ENCODE results near the gene SMG6. TPM values are rescaled to one million over a fixed set of nuclear protein-coding genes. Genes with fewer than 3 reads are reported as not detected.

SMG6 gene
- total RNA-seq, 1 experiment from 2014 or later, result 33.8 TPM

GRCh38 chr17:2302778-2303203 is 794 bp downstream of the SMG6 start:
- POLR2A ChIA-PET, result interaction anchor here (0.8 to 1.9 kb wide), 8 partner anchors 20 to 90 kb away, joined by 3 to 28 read pairs (median 7); partner anchors contain the start of gene TSR1
- TSS peak; percentile 46 for BruUV-seq (replicated peaks)
- no peaks in the 10 kb centered on the region for H3K27me3 Mint-ChIP-seq (ENCODE audit: insufficient read depth, unreplicated experiment)

GRCh38 chr17:2299756-2300155 is 3.8 kb downstream of the SMG6 start:
- Mint-ChIP-seq H3K4me3 (ENCODE audit: unreplicated experiment) (no peak overlapping the region), H3K36me3 (ENCODE audit: insufficient read depth, unreplicated experiment) (peaks cover 41% of the 10 kb centered on the region), H3K4me1 (ENCODE audit: low read depth, unreplicated experiment) (peaks cover 6% of the 10 kb centered on the region), H3K9me3 (ENCODE audit: unreplicated experiment) (no peaks in the 10 kb centered on the region), H3K27me3 (ENCODE audit: insufficient read depth, unreplicated experiment) (no peaks in the 10 kb centered on the region), H3K27ac (ENCODE audit: unreplicated experiment) (no peak overlapping the region)
- Histone ChIP-seq H3K4me1 (no peaks in the 10 kb centered on the region), H3K9me3 (no peaks in the 10 kb centered on the region), H3K36me3 (ENCODE audit: control insufficient read depth, insufficient read depth, low read length) (peaks cover 3% of the 10 kb centered on the region), H3K4me3 (ENCODE audit: low read depth, low read length) (no peak overlapping the region), H3K27me3 (replicated peaks; ENCODE audit: control insufficient read depth, insufficient read depth, low read length) (no peaks in the 10 kb centered on the region)
- CTCF ChIA-PET, result no interaction called here
- POLR2A ChIA-PET, result no interaction called here
- intact Hi-C loops (cut with micrococcal nuclease; ENCODE audit: unreplicated experiment), result no loop called here
- no TSS peak for BruUV-seq (replicated peaks)
- no peak for DNase-seq
- no peak for TF ChIP-seq CTCF (IDR thresholded peaks at IDR 0.05; ENCODE audit: insufficient read depth in 1 of 2, low read depth in 1 of 2, low read length in 1 of 2, severe bottlenecking in 1 of 2, unreplicated experiment in 1 of 2)

More at GRCh38 chr17:2302778-2303203, 794 bp downstream of the SMG6 start:
- no peak for TF ChIP-seq CTCF (IDR thresholded peaks at IDR 0.05; ENCODE audit: insufficient read depth in 1 of 2, low read depth in 1 of 2, low read length in 1 of 2, severe bottlenecking in 1 of 2, unreplicated experiment in 1 of 2)
- no peak for DNase-seq
- Histone ChIP-seq H3K27me3 (replicated peaks; ENCODE audit: control insufficient read depth, insufficient read depth, low read length) (no peaks in the 10 kb centered on the region), H3K4me3 (ENCODE audit: low read depth, low read length) (peak overlapping the region; percentile 73), H3K4me1 (no peaks in the 10 kb centered on the region), H3K9me3 (no peaks in the 10 kb centered on the region), H3K36me3 (ENCODE audit: control insufficient read depth, insufficient read depth, low read length) (no peaks in the 10 kb centered on the region; the same call in 1 of the 2 replicates)
- intact Hi-C loops (cut with micrococcal nuclease; ENCODE audit: unreplicated experiment), result loop anchor here (1.0 kb wide), 1 partner anchor 34 kb away; the partner anchor contains the start of gene TSR1
- Mint-ChIP-seq H3K4me1 (ENCODE audit: low read depth, unreplicated experiment) (peaks cover 13% of the 10 kb centered on the region), H3K4me3 (ENCODE audit: unreplicated experiment) (peak overlapping the region; percentile 80), H3K27ac (ENCODE audit: unreplicated experiment) (peak overlapping the region; percentile 72), H3K36me3 (ENCODE audit: insufficient read depth, unreplicated experiment) (peaks cover 27% of the 10 kb centered on the region), H3K9me3 (ENCODE audit: unreplicated experiment) (no peaks in the 10 kb centered on the region)
- CTCF ChIA-PET, result interaction anchor here (0.6 to 1.8 kb wide), 4 partner anchors 33 to 129 kb away, joined by 3 to 15 read pairs (median 4); no protein-coding TSS in a partner anchor

- no TSS peak for BruUV-seq (replicated peaks)
- Mint-ChIP-seq H3K27ac (ENCODE audit: unreplicated experiment) (no peak overlapping the region), H3K9me3 (ENCODE audit: unreplicated experiment) (no peaks in the 10 kb centered on the region), H3K36me3 (ENCODE audit: insufficient read depth, unreplicated experiment) (peaks cover 41% of the 10 kb centered on the region), H3K4me3 (ENCODE audit: unreplicated experiment) (no peak overlapping the region), H3K27me3 (ENCODE audit: insufficient read depth, unreplicated experiment) (no peaks in the 10 kb centered on the region), H3K4me1 (ENCODE audit: low read depth, unreplicated experiment) (peaks cover 4% of the 10 kb centered on the region)
- Histone ChIP-seq H3K4me3 (ENCODE audit: low read depth, low read length) (no peak overlapping the region), H3K4me1 (no peaks in the 10 kb centered on the region), H3K9me3 (no peaks in the 10 kb centered on the region), H3K36me3 (ENCODE audit: control insufficient read depth, insufficient read depth, low read length) (peaks cover 3% of the 10 kb centered on the region), H3K27me3 (replicated peaks; ENCODE audit: control insufficient read depth, insufficient read depth, low read length) (no peaks in the 10 kb centered on the region)
- TF ChIP-seq CTCF (IDR thresholded peaks at IDR 0.05; ENCODE audit: insufficient read depth in 1 of 2, low read depth in 1 of 2, low read length in 1 of 2, severe bottlenecking in 1 of 2, unreplicated experiment in 1 of 2), result no peak
- POLR2A ChIA-PET, result no interaction called here
- no peak for DNase-seq
- CTCF ChIA-PET, result no interaction called here
- intact Hi-C loops (cut with micrococcal nuclease; ENCODE audit: unreplicated experiment), result no loop called here
Measured at GRCh38 chr17:2299136-2299535, 4.4 kb downstream of the SMG6 start.
